ENCODE data around the gene TMEM222. TPM values are rescaled to one million over a fixed set of nuclear protein-coding genes. Genes with fewer than 3 reads are reported as not detected.
A peak's percentile ranks its signal among the peaks of the same experiment; 100 is the strongest.
"Not testable (repeated sequence)": the region's sequence is repeated elsewhere in the genome, so short reads cannot be mapped to it uniquely, and the experiment has no call there.

The TMEM222 gene
- 10 to 100 TPM; 40.5 to 46.0 (median 42.5) TPM for polyA plus RNA-seq (ENCODE audit: insufficient read length in 4 of 4)

DNA sequence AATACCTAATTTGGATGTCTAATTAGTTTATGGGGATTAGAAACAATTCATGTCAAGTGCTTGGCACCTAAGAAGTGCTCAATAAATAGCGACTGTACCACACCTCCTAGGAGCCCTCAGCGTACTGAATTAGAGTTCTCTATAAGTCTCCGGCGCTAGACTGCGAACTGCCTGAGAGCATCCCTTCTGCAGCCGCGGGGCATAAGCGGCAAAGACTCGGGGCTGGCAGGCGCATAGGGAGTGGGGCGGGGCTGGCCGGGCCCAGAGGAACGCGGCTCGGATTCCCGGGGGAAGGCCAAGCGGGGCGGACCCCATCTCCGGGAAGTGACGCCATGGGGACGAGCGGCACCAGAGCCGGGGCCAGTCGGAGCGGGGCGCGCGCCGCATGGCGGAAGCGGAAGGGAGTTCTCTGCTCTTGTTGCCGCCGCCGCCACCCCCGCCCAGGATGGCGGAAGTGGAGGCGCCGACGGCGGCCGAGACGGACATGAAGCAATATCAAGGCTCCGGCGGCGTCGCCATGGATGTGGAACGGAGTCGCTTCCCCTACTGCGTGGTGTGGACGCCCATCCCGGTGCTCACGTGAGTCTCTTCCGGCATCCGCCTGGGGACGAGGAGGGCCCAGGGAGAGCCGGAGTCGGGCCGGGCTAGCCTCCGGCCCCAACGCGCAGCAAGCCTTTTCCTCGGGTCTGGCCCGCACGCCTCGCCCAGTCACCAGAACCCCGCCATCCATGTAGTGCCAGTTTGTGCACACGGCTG, at the start of gene TMEM222:
Gene TMEM222, plus strand, starts transcription at position 351 of the 756 bp plus-strand sequence. Its CDS starts 35 bp downstream, at position 386.
- peak; percentile 87 to 91 (median 88) for DNase-seq (ENCODE audit: low read depth in 4 of 4, low spot score in 3 of 4)

DNA sequence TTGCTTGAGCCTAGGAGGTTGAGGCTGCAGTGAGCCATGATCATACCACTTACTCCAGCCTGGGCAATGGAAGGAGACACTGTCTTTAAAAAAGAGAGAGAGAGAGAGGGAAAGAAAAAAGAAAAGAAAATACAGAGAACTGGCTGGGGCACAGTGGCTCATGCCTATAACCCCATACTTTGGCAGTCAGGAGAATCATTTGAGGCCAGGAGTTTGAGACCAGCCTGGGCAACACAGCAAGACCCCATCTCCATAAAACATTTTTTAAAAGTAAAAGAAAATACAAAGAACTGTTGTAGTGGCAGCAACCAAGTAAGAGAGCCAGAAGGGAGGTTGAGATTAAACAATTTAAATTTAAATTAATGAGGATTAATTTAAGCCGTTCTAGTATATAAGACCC, 47.8 kb upstream of the TMEM222 start:
- no peak for DNase-seq (ENCODE audit: low read depth in 4 of 4, low spot score in 3 of 4)

DNA sequence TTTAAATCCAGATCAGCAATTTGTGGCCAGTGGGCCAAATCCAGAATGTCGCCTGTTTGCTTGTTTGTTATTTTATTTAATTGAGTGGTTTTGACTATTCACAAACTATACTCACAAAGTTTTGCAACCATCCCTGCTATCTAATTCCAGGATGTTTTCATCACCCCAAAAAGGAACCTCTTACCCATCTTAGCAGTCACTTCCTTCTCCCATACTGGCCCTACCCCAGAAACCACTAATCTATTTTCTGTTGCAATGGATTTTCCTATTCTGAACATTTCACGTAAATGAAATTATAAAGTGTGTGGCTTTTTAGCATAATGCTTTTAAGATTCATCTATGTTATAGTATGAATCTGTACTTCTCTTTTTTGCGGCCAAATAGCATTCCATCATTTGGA, 46.3 kb upstream of the TMEM222 start:
- DNase-seq (ENCODE audit: low read depth in 4 of 4, low spot score in 3 of 4) = no peak

- DNase-seq (ENCODE audit: low read depth in 4 of 4, low spot score in 3 of 4) = peak in 2 of 4 donors; percentile 65 to 80
These were observed 37.3 kb upstream of the TMEM222 start for GRCh38 chr1:27284425-27285273.

- no peak for DNase-seq (ENCODE audit: low read depth in 4 of 4, low spot score in 3 of 4)
These were observed 36.7 kb upstream of the TMEM222 start for GRCh38 chr1:27285274-27285660.

- not testable (repeated sequence) for DNase-seq (ENCODE audit: low read depth in 4 of 4, low spot score in 3 of 4)
These were observed 36.1 kb upstream of the TMEM222 start for GRCh38 chr1:27285821-27286220.

GRCh38 chr1:27289125-27289524, 32.8 kb upstream of the TMEM222 start:
- DNase-seq (ENCODE audit: low read depth in 4 of 4, low spot score in 3 of 4) = not testable (repeated sequence)

GRCh38 chr1:27290581-27290980, 31.4 kb upstream of the TMEM222 start:
- no peak for DNase-seq (ENCODE audit: low read depth in 4 of 4, low spot score in 3 of 4)

GRCh38 chr1:27292106-27292505, 29.9 kb upstream of the TMEM222 start:
- no peak for DNase-seq (ENCODE audit: low read depth in 4 of 4, low spot score in 3 of 4)

- no peak for DNase-seq (ENCODE audit: low read depth in 4 of 4, low spot score in 3 of 4)
These were observed 28.0 kb upstream of the TMEM222 start for GRCh38 chr1:27293915-27294314.

- DNase-seq (ENCODE audit: low read depth in 4 of 4, low spot score in 3 of 4) = no peak
These were observed 25.1 kb upstream of the TMEM222 start for GRCh38 chr1:27296773-27297291.

- no peak for DNase-seq (ENCODE audit: low read depth in 4 of 4, low spot score in 3 of 4)
These were observed 24.1 kb upstream of the TMEM222 start for GRCh38 chr1:27297903-27298302.

GRCh38 chr1:27298632-27299384, 23.2 kb upstream of the TMEM222 start:
- no peak for DNase-seq (ENCODE audit: low read depth in 4 of 4, low spot score in 3 of 4)

- DNase-seq (ENCODE audit: low read depth in 4 of 4, low spot score in 3 of 4) = no peak
These were observed 22.3 kb upstream of the TMEM222 start for GRCh38 chr1:27299385-27300271.

- DNase-seq (ENCODE audit: low read depth in 4 of 4, low spot score in 3 of 4) = peak; percentile 80 to 89 (median 83)
These were observed 21.5 kb upstream of the TMEM222 start for GRCh38 chr1:27300341-27301051.

GRCh38 chr1:27301052-27301422, 20.9 kb upstream of the TMEM222 start:
- DNase-seq (ENCODE audit: low read depth in 4 of 4, low spot score in 3 of 4) = no peak

DNA sequence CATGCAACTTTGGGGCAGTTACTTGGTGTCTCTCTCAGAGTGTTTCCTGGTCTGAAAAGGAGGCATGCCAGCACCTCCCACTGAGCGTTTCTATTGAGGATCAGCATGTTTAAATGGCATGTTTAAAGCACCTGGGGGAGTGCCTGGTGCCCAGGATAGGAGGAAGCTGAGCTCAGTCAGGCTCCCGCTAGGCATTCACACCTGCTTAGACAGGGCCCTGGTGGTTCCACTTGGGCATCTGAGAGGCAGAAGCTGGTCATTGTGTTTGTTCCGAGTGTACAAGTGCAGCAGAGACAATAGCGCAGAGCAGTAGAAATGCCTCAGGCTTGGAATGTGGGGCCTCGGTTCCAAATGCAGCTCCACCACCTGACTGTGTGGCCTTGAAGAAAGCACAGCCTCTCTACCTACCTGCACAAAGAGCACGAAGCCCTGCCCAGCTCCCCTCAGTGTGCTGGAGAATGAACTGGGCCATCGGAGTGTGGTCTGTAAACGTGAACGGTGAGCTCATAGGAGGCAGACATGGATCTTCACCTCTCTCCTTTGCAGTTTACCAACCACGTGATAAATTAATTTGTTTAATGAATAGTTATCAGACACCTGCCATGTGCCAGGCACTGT, 20.3 kb upstream of the TMEM222 start:
- DNase-seq (ENCODE audit: low read depth in 4 of 4, low spot score in 3 of 4) = no peak

GRCh38 chr1:27302612-27303011, 19.4 kb upstream of the TMEM222 start:
- DNase-seq (ENCODE audit: low read depth in 4 of 4, low spot score in 3 of 4) = no peak

DNA sequence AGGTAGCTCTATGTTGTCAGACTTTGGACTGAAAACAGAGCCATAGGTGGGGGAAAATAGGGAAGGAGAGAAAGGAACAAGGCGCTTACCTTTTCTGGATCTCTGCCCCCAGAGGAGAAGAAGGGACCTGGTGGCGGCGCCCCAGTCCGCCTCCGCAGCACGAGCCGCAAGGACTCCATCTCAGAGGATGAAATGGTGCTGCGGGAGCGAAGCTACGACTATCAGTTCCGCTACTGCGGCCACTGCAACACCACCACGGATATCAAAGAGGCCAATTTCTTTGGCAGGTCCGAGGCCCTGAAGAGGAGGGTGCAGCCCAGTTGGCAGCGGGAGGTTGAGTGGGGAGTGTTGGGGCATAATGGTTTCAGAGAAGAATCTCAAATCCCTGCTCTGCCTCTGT, 18.5 kb upstream of the TMEM222 start:
- no peak for DNase-seq (ENCODE audit: low read depth in 4 of 4, low spot score in 3 of 4)

Data from right renal pelvis (tissue), 4 donors.